Glutamatergic neuron (in vitro differentiated cells): ENCODE results near the gene GCKR. TPM values are rescaled to one million over a fixed set of nuclear protein-coding genes. Genes with fewer than 3 reads are reported as not detected.

Experiments
- DNase-seq: peaks from one replicate; pipeline ENCODE4 v3.0.0; 2022
- H3K27ac Mint-ChIP-seq: one replicate; pipeline ENCODE4 v1.8.0; 2020; ENCODE audit warnings: mild to moderate bottlenecking, mixed read lengths, inconsistent platforms; ENCODE audit not compliant: unreplicated experiment
- H3K27me3 Mint-ChIP-seq: one replicate; pipeline ENCODE4 v1.8.0; 2020; ENCODE audit warnings: mild to moderate bottlenecking, moderate library complexity, mixed read lengths, inconsistent platforms; ENCODE audit not compliant: unreplicated experiment
- H3K36me3 Mint-ChIP-seq: one replicate; pipeline ENCODE4 v1.8.0; 2020; ENCODE audit warnings: mild to moderate bottlenecking, mixed read lengths, inconsistent platforms; ENCODE audit not compliant: unreplicated experiment
- H3K4me1 Mint-ChIP-seq: one replicate; pipeline ENCODE4 v1.8.0; 2020; ENCODE audit warnings: mild to moderate bottlenecking, low read depth, mixed read lengths, inconsistent platforms; ENCODE audit not compliant: unreplicated experiment
- H3K4me3 Mint-ChIP-seq: one replicate; pipeline ENCODE4 v1.8.0; 2020; ENCODE audit warnings: mild to moderate bottlenecking, mixed read lengths, inconsistent platforms; ENCODE audit not compliant: unreplicated experiment
- H3K9me3 Mint-ChIP-seq: one replicate; pipeline ENCODE4 v1.8.0; 2020; ENCODE audit warnings: mild to moderate bottlenecking, moderate library complexity, mixed read lengths, inconsistent platforms; ENCODE audit not compliant: unreplicated experiment
- CTCF ChIP-seq: fragments of 200-600 bp; sonication (generic); IDR thresholded peaks from one replicate; pipeline ENCODE4 v1.5.0; 2021; ENCODE audit not compliant: partially characterized antibody, unreplicated experiment
- total RNA-seq: library from RNA; stranded (reverse); fragmentation: NEBNext Ultra II Directional; extraction: Animal tissue kit (Norgen Biotek cat#: 25700); gene quantifications from one replicate; pipeline ENCODE4 v1.2.1, GENCODE V29; 2021; ENCODE audit not compliant: unreplicated experiment

The GCKR gene
- total RNA-seq, 1 donor from 2014 or later = 0.61 TPM

GRCh38 chr2:27464443-27464842, 32.2 kb upstream of the GCKR start:
- Mint-ChIP-seq H3K27me3 (peaks cover 2% of the 10 kb centered on the region), H3K4me1 (no peaks in the 10 kb centered on the region), H3K9me3 (no peaks in the 10 kb centered on the region), H3K36me3 (no peaks in the 10 kb centered on the region), H3K27ac (no peak overlapping the region), H3K4me3 (no peak overlapping the region)
- TF ChIP-seq CTCF = no peak
- no peak for DNase-seq

- Mint-ChIP-seq H3K27ac (no peak overlapping the region), H3K4me1 (no peaks in the 10 kb centered on the region), H3K36me3 (peaks cover 10% of the 10 kb centered on the region), H3K4me3 (no peak overlapping the region), H3K27me3 (peaks cover 6% of the 10 kb centered on the region), H3K9me3 (peaks cover 1% of the 10 kb centered on the region)
- no peak for TF ChIP-seq CTCF
- DNase-seq = no peak
Measured at GRCh38 chr2:27471961-27472360, 24.7 kb upstream of the GCKR start.

GRCh38 chr2:27485496-27485895, 11.1 kb upstream of the GCKR start:
- H3K27ac Mint-ChIP-seq = no peak overlapping the region

GRCh38 chr2:27489118-27489497, 7.5 kb upstream of the GCKR start:
- no peak for DNase-seq
- Mint-ChIP-seq H3K27ac (peak overlapping the region; percentile 20), H3K27me3 (peaks cover 9% of the 10 kb centered on the region), H3K9me3 (peaks cover 6% of the 10 kb centered on the region), H3K36me3 (no peaks in the 10 kb centered on the region), H3K4me3 (peak overlapping the region; percentile 99), H3K4me1 (peaks cover 2% of the 10 kb centered on the region)
- TF ChIP-seq CTCF = no peak

More at GRCh38 chr2:27485496-27485895, 11.1 kb upstream of the GCKR start:
- no peak for TF ChIP-seq CTCF
- H3K36me3 Mint-ChIP-seq = no peaks in the 10 kb centered on the region
- no peak overlapping the region for H3K4me3 Mint-ChIP-seq
- peaks cover 2% of the 10 kb centered on the region for H3K4me1 Mint-ChIP-seq
- no peak for DNase-seq
- peaks cover 6% of the 10 kb centered on the region for H3K9me3 Mint-ChIP-seq
- peaks cover 2% of the 10 kb centered on the region for H3K27me3 Mint-ChIP-seq

GRCh38 chr2:27489498-27490397, 6.9 kb upstream of the GCKR start, which contains the start of gene IFT172:
IFT172 (minus strand) TSS chr2:27489743; CDS start chr2:27489653, 90 bp downstream.
- Mint-ChIP-seq H3K4me3 (peak within 1 kb of the TSS; percentile 99), H3K4me1 (peaks cover 2% of the 10 kb centered on the region), H3K36me3 (no peaks in the 10 kb centered on the region), H3K9me3 (peaks cover 6% of the 10 kb centered on the region), H3K27me3 (peaks cover 9% of the 10 kb centered on the region), H3K27ac (peak within 1 kb of the TSS; percentile 31)
- DNase-seq = peak; percentile 99
- no peak for TF ChIP-seq CTCF
